Measurements from ENCODE around the gene SLCO1C1.
"Not testable (repeated sequence)": the region's sequence is repeated elsewhere in the genome, so short reads cannot be mapped to it uniquely, and the experiment has no call there.

The SLCO1C1 gene

DNA sequence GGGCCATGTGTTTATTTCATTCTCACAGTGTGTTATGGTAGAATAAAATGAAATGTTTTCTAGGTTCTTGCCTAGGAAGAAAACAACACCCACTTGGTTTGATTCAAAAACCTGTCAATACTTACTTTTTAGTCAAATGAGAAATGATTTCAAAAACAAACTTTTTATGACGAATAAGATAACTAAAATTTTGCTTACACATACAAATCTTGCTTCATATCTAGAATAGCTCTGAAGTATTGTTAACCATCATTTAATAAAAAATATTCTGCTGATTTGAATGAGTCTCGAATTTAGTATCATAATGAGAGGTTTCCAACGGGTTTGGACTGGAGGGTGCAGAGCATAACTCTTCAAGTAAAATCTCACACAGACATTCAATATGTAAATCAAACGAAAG is 23.2 kb downstream of the SLCO1C1 start:
- H3K27ac ChIP-seq (ENCODE audit: low read depth, low read length): no peak overlapping the region
- no peaks in the 10 kb centered on the region for H3K4me1 ChIP-seq (ENCODE audit: control insufficient read depth, insufficient read depth, low read length)
- H3K4me3 ChIP-seq (ENCODE audit: low read length): no peak overlapping the region
- no peaks in the 10 kb centered on the region for H3K36me3 ChIP-seq (ENCODE audit: control insufficient read depth, insufficient read depth, low read length)
- H3K9ac ChIP-seq (ENCODE audit: low read length): no peak overlapping the region
- no peaks in the 10 kb centered on the region for H3K27me3 ChIP-seq (ENCODE audit: control insufficient read depth, insufficient read depth, low read length)

DNA sequence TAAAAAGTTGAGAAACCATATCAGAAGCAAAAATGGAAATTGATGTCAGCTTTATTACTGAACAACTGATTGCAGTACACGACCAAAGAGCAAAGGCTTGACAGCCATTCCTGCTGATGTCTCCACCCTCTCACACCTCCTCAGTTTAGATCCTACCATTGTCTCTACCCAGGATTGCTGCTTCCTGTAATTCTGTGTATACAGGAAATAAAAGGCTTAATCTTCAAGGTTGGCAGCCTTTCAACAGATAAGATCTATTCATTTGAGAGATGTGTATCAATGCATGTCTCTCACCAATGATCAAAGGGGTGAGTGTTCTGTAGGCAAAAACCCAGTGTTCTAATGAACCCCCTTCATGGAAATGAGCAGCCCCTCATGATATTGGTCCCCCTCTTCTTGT is 27.0 kb downstream of the SLCO1C1 start:
- Histone ChIP-seq H3K27ac (ENCODE audit: low read depth, low read length) (no peak overlapping the region), H3K4me3 (ENCODE audit: low read length) (no peak overlapping the region), H3K9ac (ENCODE audit: low read length) (no peak overlapping the region), H3K27me3 (ENCODE audit: control insufficient read depth, insufficient read depth, low read length) (no peaks in the 10 kb centered on the region), H3K4me1 (ENCODE audit: control insufficient read depth, insufficient read depth, low read length) (no peaks in the 10 kb centered on the region), H3K36me3 (ENCODE audit: control insufficient read depth, insufficient read depth, low read length) (no peaks in the 10 kb centered on the region)

DNA sequence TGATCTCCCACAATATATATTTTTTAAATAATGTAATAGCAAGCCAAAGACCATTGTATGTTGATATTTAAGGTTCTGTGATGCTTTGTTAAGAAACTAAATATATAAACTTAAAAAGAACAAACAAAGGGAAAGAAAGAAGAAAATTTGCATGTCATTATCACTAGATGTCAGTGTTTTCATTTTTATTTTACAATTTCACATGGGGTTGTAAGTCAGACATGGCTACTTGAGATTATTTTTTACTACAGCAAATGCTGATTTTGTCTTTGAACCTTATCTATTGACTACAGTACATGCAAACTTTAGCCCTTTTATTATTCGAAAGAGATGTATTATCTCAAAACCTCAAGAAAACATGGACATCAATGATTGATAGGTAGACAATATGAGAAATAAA is 36.1 kb downstream of the SLCO1C1 start:
- no peaks in the 10 kb centered on the region for H3K4me1 ChIP-seq (ENCODE audit: control insufficient read depth, insufficient read depth, low read length)
- no peaks in the 10 kb centered on the region for H3K27me3 ChIP-seq (ENCODE audit: control insufficient read depth, insufficient read depth, low read length)
- H3K4me3 ChIP-seq (ENCODE audit: low read length): no peak overlapping the region
- no peak overlapping the region for H3K27ac ChIP-seq (ENCODE audit: low read depth, low read length)
- H3K9ac ChIP-seq (ENCODE audit: low read length): no peak overlapping the region
- no peaks in the 10 kb centered on the region for H3K36me3 ChIP-seq (ENCODE audit: control insufficient read depth, insufficient read depth, low read length)

DNA sequence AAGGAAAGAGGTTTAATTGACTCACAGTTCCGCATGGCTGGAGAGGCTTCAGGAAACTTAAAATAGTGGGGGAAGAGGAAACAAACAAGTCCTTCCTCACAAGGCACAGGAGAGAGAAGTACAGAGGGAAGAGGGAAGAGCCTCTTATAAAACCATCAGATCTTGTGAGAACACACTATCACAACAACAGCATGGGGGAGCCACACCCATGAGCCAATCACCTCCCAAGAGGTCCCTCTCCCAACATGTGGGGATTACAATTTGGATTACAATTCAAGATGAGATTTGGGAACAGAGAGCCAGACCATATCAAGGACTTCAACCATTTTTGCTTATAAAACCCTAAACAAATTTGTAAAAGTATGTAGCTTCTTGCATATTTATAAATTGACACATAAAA is 45.8 kb downstream of the SLCO1C1 start:
- no peak overlapping the region for H3K27ac ChIP-seq (ENCODE audit: low read depth, low read length)
- H3K27me3 ChIP-seq (ENCODE audit: control insufficient read depth, insufficient read depth, low read length): no peaks in the 10 kb centered on the region
- no peaks in the 10 kb centered on the region for H3K36me3 ChIP-seq (ENCODE audit: control insufficient read depth, insufficient read depth, low read length)
- no peak overlapping the region for H3K9ac ChIP-seq (ENCODE audit: low read length)
- no peak overlapping the region for H3K4me3 ChIP-seq (ENCODE audit: low read length)
- no peaks in the 10 kb centered on the region for H3K4me1 ChIP-seq (ENCODE audit: control insufficient read depth, insufficient read depth, low read length)

DNA sequence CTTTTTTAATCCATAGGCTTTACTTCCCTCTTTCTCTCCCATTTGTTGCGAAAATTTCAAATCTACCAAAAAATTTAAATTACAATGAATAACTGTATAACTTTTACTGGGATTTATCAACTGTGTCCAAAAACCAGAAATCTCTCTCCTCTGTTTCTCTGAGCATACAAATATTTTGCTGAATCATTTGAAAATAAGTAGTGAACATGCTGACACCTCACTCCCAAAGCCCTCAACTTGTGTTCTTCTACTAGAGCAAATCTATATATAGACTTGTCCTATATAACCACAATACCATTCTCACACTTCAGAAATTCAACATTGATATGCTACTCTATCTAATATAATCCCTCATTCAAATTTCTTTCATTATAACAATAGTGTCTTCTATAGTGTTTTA is 53.1 kb downstream of the SLCO1C1 start:
- Histone ChIP-seq H3K27me3 (ENCODE audit: control insufficient read depth, insufficient read depth, low read length) (no peaks in the 10 kb centered on the region), H3K36me3 (ENCODE audit: control insufficient read depth, insufficient read depth, low read length) (no peaks in the 10 kb centered on the region), H3K4me3 (ENCODE audit: low read length) (no peak overlapping the region), H3K9ac (ENCODE audit: low read length) (no peak overlapping the region), H3K27ac (ENCODE audit: low read depth, low read length) (no peak overlapping the region), H3K4me1 (ENCODE audit: control insufficient read depth, insufficient read depth, low read length) (no peaks in the 10 kb centered on the region)

DNA sequence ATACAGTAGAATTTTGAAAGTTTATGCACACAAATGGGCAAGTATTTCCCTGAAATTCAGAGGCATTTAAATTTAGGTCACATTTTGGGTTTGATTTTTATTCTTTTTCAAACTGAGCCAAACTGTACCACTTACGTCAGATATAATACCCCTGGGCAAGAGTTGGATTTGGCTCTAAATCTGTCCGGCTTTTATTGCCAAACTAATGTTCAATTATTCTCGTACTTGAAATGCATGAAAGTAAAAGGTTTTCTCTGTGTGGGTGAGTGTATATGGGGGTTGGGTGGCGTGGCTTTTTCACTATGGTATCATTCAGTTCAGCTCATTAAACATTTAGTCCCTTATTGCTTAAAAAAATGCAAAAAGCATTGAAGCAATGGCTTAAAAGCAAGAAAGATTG is 55.9 kb downstream of the SLCO1C1 start:
- no peak overlapping the region for H3K9ac ChIP-seq (ENCODE audit: low read length)
- no peak overlapping the region for H3K4me3 ChIP-seq (ENCODE audit: low read length)
- no peaks in the 10 kb centered on the region for H3K27me3 ChIP-seq (ENCODE audit: control insufficient read depth, insufficient read depth, low read length)
- no peaks in the 10 kb centered on the region for H3K4me1 ChIP-seq (ENCODE audit: control insufficient read depth, insufficient read depth, low read length)
- no peak overlapping the region for H3K27ac ChIP-seq (ENCODE audit: low read depth, low read length)
- no peaks in the 10 kb centered on the region for H3K36me3 ChIP-seq (ENCODE audit: control insufficient read depth, insufficient read depth, low read length)

DNA sequence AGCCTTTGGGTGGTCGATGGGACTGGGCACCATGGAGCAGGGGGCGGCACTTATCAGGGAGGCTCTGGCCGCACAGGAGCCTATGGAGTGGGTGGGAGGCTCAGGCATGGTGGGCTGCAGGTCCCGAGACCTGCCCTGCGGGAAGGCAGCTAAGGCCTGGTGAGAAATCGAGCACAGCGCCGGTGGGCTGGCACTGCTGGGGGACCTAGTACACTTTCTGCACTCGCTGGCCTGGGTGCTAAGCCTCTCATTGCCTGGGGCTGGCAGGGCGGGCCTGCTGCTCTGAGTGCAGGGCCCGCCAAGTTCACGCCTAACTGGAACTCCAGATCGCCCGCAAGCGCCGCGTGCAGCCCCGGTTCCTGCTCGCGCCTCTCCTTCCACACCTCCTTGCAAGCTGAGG is 82.3 kb downstream of the SLCO1C1 start:
- H3K36me3 ChIP-seq (ENCODE audit: control insufficient read depth, insufficient read depth, low read length): no peaks in the 10 kb centered on the region
- H3K4me3 ChIP-seq (ENCODE audit: low read length): no peak overlapping the region
- H3K4me1 ChIP-seq (ENCODE audit: control insufficient read depth, insufficient read depth, low read length): no peaks in the 10 kb centered on the region
- H3K9ac ChIP-seq (ENCODE audit: low read length): no peak overlapping the region
- H3K27me3 ChIP-seq (ENCODE audit: control insufficient read depth, insufficient read depth, low read length): no peaks in the 10 kb centered on the region
- no peak overlapping the region for H3K27ac ChIP-seq (ENCODE audit: low read depth, low read length)

DNA sequence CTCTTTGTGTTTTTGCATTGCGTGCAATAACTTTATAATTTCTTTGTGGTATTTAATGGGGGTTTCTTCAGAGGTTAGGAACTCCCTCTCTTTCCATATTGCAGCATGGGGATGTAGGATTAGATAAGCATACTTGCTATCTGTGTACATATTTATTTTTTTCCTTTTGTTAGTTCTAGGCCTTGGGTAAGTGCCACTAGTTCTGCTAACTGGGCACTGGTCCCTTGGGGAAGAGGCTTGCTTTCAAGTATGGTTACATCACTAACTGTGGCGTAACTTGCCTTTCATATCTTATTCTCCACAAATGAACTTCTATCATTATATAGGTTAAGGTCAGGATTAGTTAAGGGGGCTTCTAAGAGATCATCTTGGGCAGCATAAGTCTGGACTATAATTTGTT is 83.8 kb downstream of the SLCO1C1 start:
- Histone ChIP-seq H3K4me1 (ENCODE audit: control insufficient read depth, insufficient read depth, low read length) (no peaks in the 10 kb centered on the region), H3K27ac (ENCODE audit: low read depth, low read length) (no peak overlapping the region), H3K4me3 (ENCODE audit: low read length) (no peak overlapping the region), H3K36me3 (ENCODE audit: control insufficient read depth, insufficient read depth, low read length) (no peaks in the 10 kb centered on the region), H3K9ac (ENCODE audit: low read length) (no peak overlapping the region), H3K27me3 (ENCODE audit: control insufficient read depth, insufficient read depth, low read length) (no peaks in the 10 kb centered on the region)

DNA sequence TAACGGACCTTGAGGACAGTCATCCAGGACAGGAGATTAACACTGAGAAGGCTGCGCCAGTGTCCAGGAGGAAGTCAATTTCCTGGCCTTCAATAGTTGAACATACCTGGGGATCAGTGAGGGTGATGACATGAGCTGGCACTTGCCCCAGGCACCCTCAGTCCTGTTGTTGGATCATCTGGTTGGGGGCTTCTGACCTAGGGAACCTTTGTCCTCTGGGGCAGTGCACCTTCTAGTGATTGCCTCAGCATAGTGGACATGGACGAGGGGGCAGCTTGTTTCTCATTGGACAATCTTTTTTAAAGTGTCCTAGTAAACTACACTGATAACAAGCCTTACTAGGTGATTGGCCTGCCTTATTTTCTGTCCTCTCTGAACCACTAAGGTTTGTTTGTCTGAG is 84.8 kb downstream of the SLCO1C1 start:
- not testable (repeated sequence) for H3K27me3 ChIP-seq (ENCODE audit: control insufficient read depth, insufficient read depth, low read length); H3K27ac ChIP-seq (ENCODE audit: low read depth, low read length); H3K4me3 ChIP-seq (ENCODE audit: low read length); H3K9ac ChIP-seq (ENCODE audit: low read length); H3K4me1 ChIP-seq (ENCODE audit: control insufficient read depth, insufficient read depth, low read length); H3K36me3 ChIP-seq (ENCODE audit: control insufficient read depth, insufficient read depth, low read length)

GRCh38 chr12:20783796-20784357 is 88.7 kb downstream of the SLCO1C1 start:
- H3K4me1 ChIP-seq (ENCODE audit: control insufficient read depth, insufficient read depth, low read length); H3K27ac ChIP-seq (ENCODE audit: low read depth, low read length); H3K9ac ChIP-seq (ENCODE audit: low read length); H3K4me3 ChIP-seq (ENCODE audit: low read length); H3K36me3 ChIP-seq (ENCODE audit: control insufficient read depth, insufficient read depth, low read length); H3K27me3 ChIP-seq (ENCODE audit: control insufficient read depth, insufficient read depth, low read length): not testable (repeated sequence)

DNA sequence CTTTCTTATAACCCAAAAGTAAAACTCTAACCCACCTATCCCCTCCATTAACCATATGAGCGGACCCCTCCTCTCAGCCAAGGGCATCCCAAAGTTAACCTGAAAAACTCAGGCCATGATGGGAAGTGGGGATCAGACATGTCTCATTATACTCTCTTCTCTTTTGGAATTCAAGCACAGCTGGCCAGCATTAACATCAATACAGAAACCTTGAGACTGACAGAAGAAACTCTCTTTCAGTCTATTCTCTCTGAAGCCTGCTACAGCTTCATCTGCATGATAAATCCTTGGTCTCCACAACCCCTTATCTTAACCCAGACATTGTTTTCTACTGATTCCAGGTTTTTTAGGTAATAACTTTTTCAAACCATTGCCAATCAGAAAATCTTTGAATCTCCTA is 97.8 kb downstream of the SLCO1C1 start:
- Histone ChIP-seq H3K9ac (ENCODE audit: low read length) (no peak overlapping the region), H3K27me3 (ENCODE audit: control insufficient read depth, insufficient read depth, low read length) (no peaks in the 10 kb centered on the region), H3K36me3 (ENCODE audit: control insufficient read depth, insufficient read depth, low read length) (no peaks in the 10 kb centered on the region), H3K4me3 (ENCODE audit: low read length) (no peak overlapping the region), H3K27ac (ENCODE audit: low read depth, low read length) (no peak overlapping the region), H3K4me1 (ENCODE audit: control insufficient read depth, insufficient read depth, low read length) (no peaks in the 10 kb centered on the region)

DNA sequence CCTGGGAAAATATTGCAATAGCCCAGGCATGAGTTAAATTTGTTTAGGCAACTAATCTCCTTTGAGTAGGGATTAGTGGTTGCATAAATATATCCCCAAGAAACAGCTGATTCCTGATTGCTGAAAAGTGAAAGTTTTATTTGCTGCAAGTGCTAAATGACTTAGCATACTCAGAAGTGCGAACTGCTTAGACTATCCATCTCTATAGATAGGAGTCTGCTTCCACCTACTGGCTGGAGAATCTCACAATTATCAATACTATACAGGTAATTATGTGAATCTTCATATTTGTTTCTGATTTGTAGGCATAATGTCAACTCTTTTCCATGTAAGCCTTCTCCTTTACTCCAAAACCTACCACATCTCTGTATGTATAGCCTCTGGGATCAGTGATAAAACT is 103.4 kb downstream of the SLCO1C1 start:
- Histone ChIP-seq H3K27ac (ENCODE audit: low read depth, low read length) (no peak overlapping the region), H3K4me1 (ENCODE audit: control insufficient read depth, insufficient read depth, low read length) (no peaks in the 10 kb centered on the region), H3K36me3 (ENCODE audit: control insufficient read depth, insufficient read depth, low read length) (no peaks in the 10 kb centered on the region), H3K9ac (ENCODE audit: low read length) (no peak overlapping the region), H3K4me3 (ENCODE audit: low read length) (no peak overlapping the region), H3K27me3 (ENCODE audit: control insufficient read depth, insufficient read depth, low read length) (no peaks in the 10 kb centered on the region)

GRCh38 chr12:20800160-20800559 is 105.0 kb downstream of the SLCO1C1 start:
- H3K27me3 ChIP-seq (ENCODE audit: control insufficient read depth, insufficient read depth, low read length): no peaks in the 10 kb centered on the region
- no peaks in the 10 kb centered on the region for H3K36me3 ChIP-seq (ENCODE audit: control insufficient read depth, insufficient read depth, low read length)
- H3K4me3 ChIP-seq (ENCODE audit: low read length): no peak overlapping the region
- H3K4me1 ChIP-seq (ENCODE audit: control insufficient read depth, insufficient read depth, low read length): no peaks in the 10 kb centered on the region
- H3K9ac ChIP-seq (ENCODE audit: low read length): no peak overlapping the region
- no peak overlapping the region for H3K27ac ChIP-seq (ENCODE audit: low read depth, low read length)

All from rectal smooth muscle tissue (tissue), 1 donor.